NB4 (cell line): Measurements from ENCODE around the gene VPS37C.

Source experiments
- DNase-seq: peaks from one replicate; pipeline ENCODE4 v3.0.0; 2010; ENCODE audit warnings: low read depth
- H3K4me3 ChIP-seq: one replicate; pipeline ENCODE4 v1.5.1; 2011; ENCODE audit warnings: mild to moderate bottlenecking, low read depth, low read length, moderate library complexity
- MYC ChIP-seq: IDR thresholded peaks from 2 replicates; pipeline ENCODE4 v1.6.1; 2011; ENCODE audit warnings: low read depth, low read length
- POLR2A ChIP-seq: IDR thresholded peaks from 2 replicates; pipeline ENCODE4 v1.6.1; 2011; ENCODE audit warnings: mild to moderate bottlenecking; ENCODE audit not compliant: insufficient read length; ENCODE audit errors: extremely low read depth
- TF ChIP-seq, protein P1 (sequence below): IDR thresholded peaks from 2 replicates; pipeline ENCODE4 v1.6.1; 2011; ENCODE audit warnings: low read depth, low read length
- TF ChIP-seq, protein P2 (sequence below): IDR thresholded peaks from one replicate; pipeline ENCODE4 v1.5.1; 2012; ENCODE audit warnings: low read depth, low read length

VPS37C gene

DNA sequence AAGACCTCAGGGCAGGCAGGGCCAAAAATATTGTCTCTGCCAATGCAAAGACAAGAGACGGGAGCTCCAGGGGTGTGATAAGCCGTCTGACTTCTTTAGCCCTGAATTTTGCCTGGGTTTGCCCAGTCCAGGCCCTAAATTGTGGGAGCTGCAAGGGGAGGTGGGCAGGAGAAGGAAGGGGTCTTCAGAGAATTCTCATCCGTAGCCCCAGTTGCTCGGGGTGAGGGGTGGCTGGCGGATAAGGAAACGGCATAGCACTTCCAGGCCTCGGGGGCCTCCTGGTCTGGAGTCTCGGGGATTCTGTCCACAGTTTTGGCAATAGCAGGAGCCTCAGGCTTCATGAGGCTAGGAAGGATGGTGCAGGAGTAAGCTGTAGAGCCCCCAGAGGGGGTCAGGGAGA, 51.6 kb downstream of the VPS37C start:
- TF ChIP-seq MYC (no peak), POLR2A (no peak)
- TF ChIP-seq, protein P1, sequence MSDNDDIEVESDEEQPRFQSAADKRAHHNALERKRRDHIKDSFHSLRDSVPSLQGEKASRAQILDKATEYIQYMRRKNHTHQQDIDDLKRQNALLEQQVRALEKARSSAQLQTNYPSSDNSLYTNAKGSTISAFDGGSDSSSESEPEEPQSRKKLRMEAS, result no peak
- TF ChIP-seq, protein P2, sequence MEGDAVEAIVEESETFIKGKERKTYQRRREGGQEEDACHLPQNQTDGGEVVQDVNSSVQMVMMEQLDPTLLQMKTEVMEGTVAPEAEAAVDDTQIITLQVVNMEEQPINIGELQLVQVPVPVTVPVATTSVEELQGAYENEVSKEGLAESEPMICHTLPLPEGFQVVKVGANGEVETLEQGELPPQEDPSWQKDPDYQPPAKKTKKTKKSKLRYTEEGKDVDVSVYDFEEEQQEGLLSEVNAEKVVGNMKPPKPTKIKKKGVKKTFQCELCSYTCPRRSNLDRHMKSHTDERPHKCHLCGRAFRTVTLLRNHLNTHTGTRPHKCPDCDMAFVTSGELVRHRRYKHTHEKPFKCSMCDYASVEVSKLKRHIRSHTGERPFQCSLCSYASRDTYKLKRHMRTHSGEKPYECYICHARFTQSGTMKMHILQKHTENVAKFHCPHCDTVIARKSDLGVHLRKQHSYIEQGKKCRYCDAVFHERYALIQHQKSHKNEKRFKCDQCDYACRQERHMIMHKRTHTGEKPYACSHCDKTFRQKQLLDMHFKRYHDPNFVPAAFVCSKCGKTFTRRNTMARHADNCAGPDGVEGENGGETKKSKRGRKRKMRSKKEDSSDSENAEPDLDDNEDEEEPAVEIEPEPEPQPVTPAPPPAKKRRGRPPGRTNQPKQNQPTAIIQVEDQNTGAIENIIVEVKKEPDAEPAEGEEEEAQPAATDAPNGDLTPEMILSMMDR, result no peak
- no peak for DNase-seq
- H3K4me3 ChIP-seq, result no peak overlapping the region

DNA sequence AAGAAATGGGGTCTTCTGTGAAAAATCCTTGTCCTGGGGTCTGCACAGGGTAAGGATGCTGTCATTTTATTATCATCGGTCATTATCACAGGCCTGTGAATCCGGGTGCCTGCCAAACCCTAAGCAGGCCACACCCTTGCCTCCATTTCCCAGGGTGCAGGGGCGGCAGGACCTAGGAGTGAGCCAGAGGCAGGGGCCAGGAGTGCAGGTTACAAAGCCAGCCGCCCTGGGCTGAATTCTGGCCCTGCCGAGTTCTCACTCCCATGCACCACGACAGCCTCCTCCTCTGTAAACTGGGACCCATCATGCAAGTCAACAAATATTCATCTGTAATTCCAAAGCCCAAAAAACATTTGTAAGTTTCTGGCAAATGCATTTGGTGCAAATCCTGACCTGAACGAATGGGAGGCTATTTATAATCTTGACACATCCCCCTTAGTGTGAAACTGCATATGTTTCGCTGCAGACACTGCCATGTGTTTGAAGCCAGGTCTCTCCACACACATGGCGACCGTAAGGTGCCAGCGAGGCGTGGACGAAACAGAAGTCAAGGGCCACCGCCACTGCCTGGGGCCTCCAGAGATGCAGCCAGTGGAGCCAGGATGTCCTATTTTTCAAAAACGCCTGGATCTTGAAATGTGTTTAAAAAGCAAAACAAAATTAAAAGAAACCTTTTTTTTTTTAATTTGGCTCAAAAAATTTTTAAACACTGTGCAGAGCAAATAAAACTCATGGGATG, 52.2 kb downstream of the VPS37C start:
- TF ChIP-seq, protein P1, result no peak
- TF ChIP-seq MYC, result no peak
- TF ChIP-seq, protein P2, result no peak
- no peak for TF ChIP-seq POLR2A
- no peak for DNase-seq
- H3K4me3 ChIP-seq, result no peak overlapping the region

DNA sequence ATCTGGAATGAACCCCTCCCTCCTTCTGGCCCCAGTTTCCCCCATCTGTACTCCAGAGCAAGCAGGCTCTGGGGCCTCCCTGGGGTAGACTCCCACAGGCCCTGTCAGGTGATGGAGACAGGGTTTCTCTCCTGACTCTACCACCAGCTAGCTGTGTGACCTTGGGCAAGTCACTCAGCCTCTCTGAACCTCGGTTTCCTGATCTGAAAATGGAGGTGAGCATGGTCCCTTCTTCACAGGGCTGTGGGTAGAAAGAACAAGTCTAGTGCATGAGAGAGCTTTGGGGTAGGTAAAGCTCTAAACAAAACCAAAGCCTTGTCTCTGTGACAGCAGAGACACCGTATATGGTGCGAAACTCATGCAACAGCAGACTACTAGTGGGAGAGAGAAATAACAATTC, 53.3 kb downstream of the VPS37C start:
- DNase-seq, result no peak
- TF ChIP-seq POLR2A (no peak), MYC (no peak)
- TF ChIP-seq, protein P2, result no peak
- TF ChIP-seq, protein P1, result no peak
- H3K4me3 ChIP-seq, result no peak overlapping the region

DNA sequence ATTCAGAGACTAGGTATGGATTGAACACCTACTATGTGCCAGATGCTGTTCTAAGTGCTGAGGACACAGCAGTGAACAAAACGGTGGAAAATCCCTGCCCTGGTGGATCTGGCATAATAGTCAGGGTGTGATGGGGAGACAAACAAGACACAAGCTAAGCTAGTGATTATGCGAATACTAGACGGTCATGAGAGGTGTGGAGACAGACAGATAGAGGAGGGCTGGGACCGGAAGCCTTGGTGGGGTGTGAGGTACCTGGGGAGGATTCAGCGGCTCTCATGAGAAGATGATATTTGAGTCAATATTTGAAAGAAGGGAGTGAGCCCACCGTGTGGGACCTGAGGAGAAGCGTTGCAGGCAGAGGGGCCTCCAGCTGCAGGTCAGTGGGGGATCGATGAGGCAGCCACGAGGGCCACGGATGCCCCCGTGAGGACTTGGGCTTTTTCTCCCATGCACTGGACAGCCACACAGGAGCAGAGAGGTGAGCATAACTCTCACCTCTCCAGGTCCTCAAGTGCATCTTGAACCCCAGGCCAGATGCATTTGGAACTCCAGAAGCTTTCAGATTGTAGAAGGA, 54.2 kb downstream of the VPS37C start:
- H3K4me3 ChIP-seq, result no peak overlapping the region

DNA sequence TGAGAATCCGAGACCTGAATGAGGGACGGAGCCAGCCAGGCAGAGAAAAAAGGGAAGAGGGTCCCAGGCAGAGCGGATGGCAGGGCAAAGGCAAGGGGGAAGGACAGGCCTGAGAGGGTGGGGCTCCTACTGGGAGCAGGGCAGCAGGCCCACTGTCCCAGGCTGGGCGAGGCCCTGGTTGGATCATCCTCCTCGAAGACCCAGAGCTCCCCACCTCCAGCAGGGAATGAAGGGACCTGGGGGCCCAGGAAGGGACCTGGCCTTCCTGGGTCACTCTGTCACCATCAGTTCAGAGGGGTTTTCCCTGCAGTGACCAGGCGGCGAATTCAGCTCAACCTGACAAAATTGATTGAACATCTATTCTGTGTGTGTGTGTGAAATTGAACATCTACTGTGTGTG, 54.9 kb downstream of the VPS37C start:
- no peak for DNase-seq
- no peak overlapping the region for H3K4me3 ChIP-seq
- TF ChIP-seq MYC (no peak), POLR2A (no peak)
- TF ChIP-seq, protein P2, result no peak
- TF ChIP-seq, protein P1, result no peak

More for the DNA sequence above, 54.2 kb downstream of the VPS37C start:
- TF ChIP-seq POLR2A (no peak), MYC (no peak)
- TF ChIP-seq, protein P1, result no peak
- TF ChIP-seq, protein P2, result no peak
- DNase-seq, result no peak
